ENCODE measurements around the gene SERPINA12.

The SERPINA12 gene

GRCh38 chr14:94505641-94506040 lies 3.6 kb downstream of the SERPINA12 start:
- H3K27me3 ChIP-seq (ENCODE audit: control insufficient read depth, insufficient read depth, low read length) = no peaks in the 10 kb centered on the region

DNA sequence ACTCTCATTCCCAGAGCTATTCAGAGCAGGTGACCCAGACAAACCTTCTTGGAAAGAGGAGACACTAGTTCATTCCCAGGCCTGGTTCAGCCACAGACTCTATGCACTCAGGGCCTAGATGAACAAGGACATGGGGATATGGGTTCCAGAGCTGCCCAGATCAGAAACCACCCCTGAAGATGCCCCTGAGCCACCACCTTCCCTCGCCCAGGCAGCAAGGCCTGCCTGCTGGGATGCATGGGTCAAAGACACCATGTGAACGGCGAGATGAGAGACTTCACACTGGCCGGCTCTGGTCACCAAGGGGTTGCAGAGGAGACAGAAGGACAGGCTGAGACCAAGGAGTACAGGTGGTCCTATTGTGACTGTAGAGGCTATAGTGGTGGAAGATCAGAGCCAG lies 4.1 kb downstream of the SERPINA12 start:
- Histone ChIP-seq H3K9ac (ENCODE audit: low read length) (no peak overlapping the region), H3K9me3 (ENCODE audit: control insufficient read depth, low read depth, low read length) (no peaks in the 10 kb centered on the region), H3K4me3 (ENCODE audit: low read length) (no peak overlapping the region), H3K4me1 (ENCODE audit: control insufficient read depth, low read depth, low read length) (no peaks in the 10 kb centered on the region), H3K27me3 (ENCODE audit: control insufficient read depth, insufficient read depth, low read length) (no peaks in the 10 kb centered on the region), H3K27ac (ENCODE audit: low read length) (no peak overlapping the region), H3K36me3 (ENCODE audit: control insufficient read depth, low read depth, low read length) (no peaks in the 10 kb centered on the region)

More at GRCh38 chr14:94505641-94506040, 3.6 kb downstream of the SERPINA12 start:
- Histone ChIP-seq H3K27ac (ENCODE audit: low read length) (no peak overlapping the region), H3K4me1 (ENCODE audit: control insufficient read depth, low read depth, low read length) (no peaks in the 10 kb centered on the region), H3K4me3 (ENCODE audit: low read length) (no peak overlapping the region), H3K9ac (ENCODE audit: low read length) (no peak overlapping the region), H3K36me3 (ENCODE audit: control insufficient read depth, low read depth, low read length) (no peaks in the 10 kb centered on the region), H3K9me3 (ENCODE audit: control insufficient read depth, low read depth, low read length) (no peaks in the 10 kb centered on the region)

DNA sequence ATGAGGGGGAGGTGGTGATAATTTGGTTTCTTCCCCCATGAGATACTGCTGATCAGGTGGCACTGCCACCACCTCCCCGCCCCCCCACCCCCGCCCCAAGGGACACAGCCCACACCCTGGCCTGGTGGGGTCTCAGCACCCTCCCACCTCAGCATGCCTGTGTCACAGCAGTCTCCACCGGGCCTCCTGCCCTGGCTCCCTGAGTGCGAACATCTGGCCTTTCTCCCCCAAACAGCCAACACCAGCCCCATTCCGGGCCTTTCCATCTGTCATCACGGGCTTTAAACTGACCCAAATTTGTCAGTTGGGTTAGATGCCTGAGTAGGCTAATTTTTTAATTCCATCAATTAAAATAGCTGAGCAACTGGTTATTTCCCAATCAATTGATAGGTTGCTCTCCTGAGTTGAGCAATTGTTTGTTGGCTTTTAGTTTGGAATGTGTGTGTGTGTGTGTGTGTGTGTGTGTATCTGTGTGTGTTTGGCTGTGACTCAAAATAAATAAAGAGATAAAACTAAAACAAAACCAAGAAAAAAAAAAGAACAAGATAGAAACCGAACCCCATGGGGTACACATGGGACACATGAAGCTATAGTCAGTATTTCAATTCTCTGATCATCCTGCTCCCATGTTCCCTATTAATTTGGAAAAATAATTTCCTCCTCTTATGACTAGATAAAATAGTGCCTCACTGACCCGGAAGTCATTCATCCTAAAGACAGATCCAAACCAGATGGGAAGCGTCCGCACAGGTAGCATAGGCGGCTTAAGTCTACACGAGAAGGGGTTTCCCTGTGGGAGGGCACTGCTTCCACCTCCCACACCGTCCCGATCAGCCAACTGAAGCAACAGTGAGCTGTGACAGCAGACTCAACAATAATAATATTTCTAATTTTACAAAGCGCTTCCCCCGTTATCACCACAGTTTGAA lies 7.4 kb downstream of the SERPINA12 start:
- no peak overlapping the region for H3K4me3 ChIP-seq (ENCODE audit: low read length)
- H3K9me3 ChIP-seq (ENCODE audit: control insufficient read depth, low read depth, low read length) = no peaks in the 10 kb centered on the region
- H3K36me3 ChIP-seq (ENCODE audit: control insufficient read depth, low read depth, low read length) = no peaks in the 10 kb centered on the region
- no peak overlapping the region for H3K27ac ChIP-seq (ENCODE audit: low read length)
- no peaks in the 10 kb centered on the region for H3K27me3 ChIP-seq (ENCODE audit: control insufficient read depth, insufficient read depth, low read length)
- H3K4me1 ChIP-seq (ENCODE audit: control insufficient read depth, low read depth, low read length) = no peaks in the 10 kb centered on the region
- no peak overlapping the region for H3K9ac ChIP-seq (ENCODE audit: low read length)

DNA sequence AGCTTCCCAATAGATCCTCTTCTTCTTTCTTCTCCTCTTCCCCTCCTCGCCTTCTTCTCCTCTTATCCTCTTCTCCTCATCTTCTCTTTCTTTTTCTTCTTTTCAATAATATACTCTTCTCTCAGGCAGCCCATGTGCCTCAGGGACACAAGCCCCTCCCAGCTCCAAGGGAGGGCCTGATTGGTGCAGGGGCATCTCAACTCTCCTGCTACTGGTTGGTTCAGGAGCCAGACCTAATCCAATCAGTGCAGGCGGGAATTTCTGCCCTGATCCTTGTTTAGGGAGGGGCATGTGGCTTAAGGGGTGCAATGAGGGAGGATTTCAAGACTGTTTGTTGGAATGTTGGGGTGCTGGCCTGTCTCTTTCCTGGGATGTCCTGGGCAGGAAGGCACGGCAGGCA lies 9.0 kb downstream of the SERPINA12 start:
- Histone ChIP-seq H3K4me1 (ENCODE audit: control insufficient read depth, low read depth, low read length) (no peaks in the 10 kb centered on the region), H3K9me3 (ENCODE audit: control insufficient read depth, low read depth, low read length) (no peaks in the 10 kb centered on the region), H3K27me3 (ENCODE audit: control insufficient read depth, insufficient read depth, low read length) (no peaks in the 10 kb centered on the region), H3K4me3 (ENCODE audit: low read length) (no peak overlapping the region), H3K9ac (ENCODE audit: low read length) (no peak overlapping the region), H3K27ac (ENCODE audit: low read length) (no peak overlapping the region), H3K36me3 (ENCODE audit: control insufficient read depth, low read depth, low read length) (no peaks in the 10 kb centered on the region)

DNA sequence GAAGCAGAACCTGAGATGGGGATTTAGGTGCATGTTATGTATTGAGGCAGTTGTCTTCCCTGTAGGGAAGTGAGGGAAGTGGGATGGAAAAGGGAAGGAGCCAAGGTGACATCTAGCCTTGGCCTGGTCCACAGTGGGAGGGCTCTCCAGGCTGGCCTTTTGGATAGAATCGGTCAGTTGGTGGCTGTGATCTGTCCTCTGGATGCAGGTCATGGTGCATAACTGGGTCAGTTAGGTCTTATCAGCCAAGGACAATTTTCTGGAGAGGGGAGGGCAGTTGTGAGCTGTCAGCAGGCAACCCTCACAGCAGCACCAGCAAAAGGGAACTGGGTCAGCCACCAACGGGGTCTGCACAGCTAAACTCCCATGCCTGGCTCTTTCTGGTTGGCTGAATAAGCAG lies 9.6 kb downstream of the SERPINA12 start:
- no peaks in the 10 kb centered on the region for H3K36me3 ChIP-seq (ENCODE audit: control insufficient read depth, low read depth, low read length)
- H3K27ac ChIP-seq (ENCODE audit: low read length) = no peak overlapping the region
- no peaks in the 10 kb centered on the region for H3K27me3 ChIP-seq (ENCODE audit: control insufficient read depth, insufficient read depth, low read length)
- H3K4me3 ChIP-seq (ENCODE audit: low read length) = no peak overlapping the region
- H3K9ac ChIP-seq (ENCODE audit: low read length) = no peak overlapping the region
- H3K4me1 ChIP-seq (ENCODE audit: control insufficient read depth, low read depth, low read length) = no peaks in the 10 kb centered on the region
- H3K9me3 ChIP-seq (ENCODE audit: control insufficient read depth, low read depth, low read length) = no peaks in the 10 kb centered on the region

GRCh38 chr14:94498215-94498614 lies 11.1 kb downstream of the SERPINA12 start:
- Histone ChIP-seq H3K36me3 (ENCODE audit: control insufficient read depth, low read depth, low read length) (no peaks in the 10 kb centered on the region), H3K4me1 (ENCODE audit: control insufficient read depth, low read depth, low read length) (no peaks in the 10 kb centered on the region), H3K27me3 (ENCODE audit: control insufficient read depth, insufficient read depth, low read length) (no peaks in the 10 kb centered on the region), H3K27ac (ENCODE audit: low read length) (no peak overlapping the region), H3K9ac (ENCODE audit: low read length) (no peak overlapping the region), H3K4me3 (ENCODE audit: low read length) (no peak overlapping the region), H3K9me3 (ENCODE audit: control insufficient read depth, low read depth, low read length) (no peaks in the 10 kb centered on the region)

GRCh38 chr14:94494085-94494484 lies 15.2 kb downstream of the SERPINA12 start:
- Histone ChIP-seq H3K9ac (ENCODE audit: low read length) (no peak overlapping the region), H3K27me3 (ENCODE audit: control insufficient read depth, insufficient read depth, low read length) (no peaks in the 10 kb centered on the region), H3K4me3 (ENCODE audit: low read length) (no peak overlapping the region), H3K9me3 (ENCODE audit: control insufficient read depth, low read depth, low read length) (no peaks in the 10 kb centered on the region), H3K36me3 (ENCODE audit: control insufficient read depth, low read depth, low read length) (no peaks in the 10 kb centered on the region), H3K27ac (ENCODE audit: low read length) (no peak overlapping the region), H3K4me1 (ENCODE audit: control insufficient read depth, low read depth, low read length) (no peaks in the 10 kb centered on the region)

- Histone ChIP-seq H3K4me3 (ENCODE audit: low read length) (no peak overlapping the region), H3K4me1 (ENCODE audit: control insufficient read depth, low read depth, low read length) (peaks cover 9% of the 10 kb centered on the region), H3K9me3 (ENCODE audit: control insufficient read depth, low read depth, low read length) (no peaks in the 10 kb centered on the region), H3K9ac (ENCODE audit: low read length) (no peak overlapping the region), H3K27me3 (ENCODE audit: control insufficient read depth, insufficient read depth, low read length) (no peaks in the 10 kb centered on the region), H3K36me3 (ENCODE audit: control insufficient read depth, low read depth, low read length) (no peaks in the 10 kb centered on the region), H3K27ac (ENCODE audit: low read length) (no peak overlapping the region)
Observed at GRCh38 chr14:94491511-94491910, 17.8 kb downstream of the SERPINA12 start.

GRCh38 chr14:94489336-94489735 lies 19.9 kb downstream of the SERPINA12 start:
- no peaks in the 10 kb centered on the region for H3K36me3 ChIP-seq (ENCODE audit: control insufficient read depth, low read depth, low read length)
- H3K27ac ChIP-seq (ENCODE audit: low read length) = no peak overlapping the region
- H3K4me3 ChIP-seq (ENCODE audit: low read length) = no peak overlapping the region
- H3K9ac ChIP-seq (ENCODE audit: low read length) = no peak overlapping the region
- no peaks in the 10 kb centered on the region for H3K9me3 ChIP-seq (ENCODE audit: control insufficient read depth, low read depth, low read length)
- H3K27me3 ChIP-seq (ENCODE audit: control insufficient read depth, insufficient read depth, low read length) = no peaks in the 10 kb centered on the region
- H3K4me1 ChIP-seq (ENCODE audit: control insufficient read depth, low read depth, low read length) = peaks cover 9% of the 10 kb centered on the region

GRCh38 chr14:94486883-94487282 lies 22.4 kb downstream of the SERPINA12 start:
- Histone ChIP-seq H3K36me3 (ENCODE audit: control insufficient read depth, low read depth, low read length) (no peaks in the 10 kb centered on the region), H3K27me3 (ENCODE audit: control insufficient read depth, insufficient read depth, low read length) (no peaks in the 10 kb centered on the region), H3K9ac (ENCODE audit: low read length) (peak overlapping the region; percentile 6), H3K4me1 (ENCODE audit: control insufficient read depth, low read depth, low read length) (peaks cover 9% of the 10 kb centered on the region), H3K27ac (ENCODE audit: low read length) (no peak overlapping the region), H3K4me3 (ENCODE audit: low read length) (peak overlapping the region; percentile 56), H3K9me3 (ENCODE audit: control insufficient read depth, low read depth, low read length) (no peaks in the 10 kb centered on the region)

DNA sequence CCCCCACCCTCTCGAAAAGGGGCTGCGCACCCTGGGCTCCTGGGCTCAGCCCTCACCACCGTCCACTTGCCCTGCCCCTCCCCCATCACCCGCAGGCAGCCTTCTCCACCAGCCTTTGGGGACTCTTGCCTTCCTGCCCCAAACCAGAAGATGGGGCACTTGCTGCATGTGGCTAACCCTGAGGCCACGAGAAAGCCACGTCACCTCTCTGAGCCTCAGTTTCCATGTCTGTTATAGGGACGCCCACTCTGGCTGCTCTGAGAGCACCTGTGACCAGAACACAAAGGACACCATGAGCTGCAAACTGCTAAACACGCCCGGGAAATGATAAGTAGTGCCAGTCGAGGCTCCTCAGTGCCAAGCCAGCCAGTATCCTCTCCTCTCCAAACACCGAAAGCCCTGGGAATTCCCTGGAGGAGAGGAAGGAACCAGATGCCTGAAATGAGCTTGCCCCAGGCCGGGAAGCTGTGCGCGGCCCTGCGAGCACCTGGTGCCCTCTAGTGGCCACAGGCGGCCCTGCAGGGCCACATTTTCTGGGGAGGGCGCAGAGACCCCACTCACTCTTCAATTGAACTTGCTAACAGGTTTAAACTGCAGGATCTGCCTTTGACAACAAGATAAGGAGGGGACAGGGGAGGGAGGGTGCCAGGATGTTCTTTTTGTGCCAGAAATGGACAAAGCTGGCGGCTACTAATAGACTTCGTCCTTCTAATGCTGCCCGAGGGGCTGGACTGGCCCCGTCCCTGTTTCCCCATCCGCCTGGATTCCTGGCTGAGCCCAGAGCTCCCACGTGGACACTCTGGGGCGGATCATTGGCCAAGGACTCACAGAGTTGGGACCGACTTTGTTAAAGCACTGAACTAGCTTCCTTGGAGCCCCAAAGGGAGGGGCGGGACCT lies 23.1 kb downstream of the SERPINA12 start:
- peak overlapping the region; percentile 56 for H3K4me3 ChIP-seq (ENCODE audit: low read length)
- H3K9me3 ChIP-seq (ENCODE audit: control insufficient read depth, low read depth, low read length) = no peaks in the 10 kb centered on the region
- no peaks in the 10 kb centered on the region for H3K36me3 ChIP-seq (ENCODE audit: control insufficient read depth, low read depth, low read length)
- no peak overlapping the region for H3K27ac ChIP-seq (ENCODE audit: low read length)
- H3K4me1 ChIP-seq (ENCODE audit: control insufficient read depth, low read depth, low read length) = peaks cover 9% of the 10 kb centered on the region
- H3K27me3 ChIP-seq (ENCODE audit: control insufficient read depth, insufficient read depth, low read length) = no peaks in the 10 kb centered on the region
- H3K9ac ChIP-seq (ENCODE audit: low read length) = peak overlapping the region; percentile 6

Data from iPS-18a (cell line).